ENCODE results near the gene ARHGAP10.
"Not testable (repeated sequence)": the region's sequence is repeated elsewhere in the genome, so short reads cannot be mapped to it uniquely, and the experiment has no call there.

The ARHGAP10 gene

GRCh38 chr4:147794787-147795413 is 63.0 kb downstream of the ARHGAP10 start:
- DNase-seq (ENCODE audit: low spot score): peak; percentile 53

GRCh38 chr4:147799057-147799456 is 67.2 kb downstream of the ARHGAP10 start:
- not testable (repeated sequence) for DNase-seq (ENCODE audit: low spot score)

- DNase-seq (ENCODE audit: low spot score): peak; percentile 89
These were observed 68.2 kb downstream of the ARHGAP10 start for GRCh38 chr4:147799986-147800555.

- DNase-seq (ENCODE audit: low spot score): no peak
These were observed 69.9 kb downstream of the ARHGAP10 start for GRCh38 chr4:147801820-147802219.

- DNase-seq (ENCODE audit: low spot score): no peak
These were observed 70.5 kb downstream of the ARHGAP10 start for GRCh38 chr4:147802346-147802745.

GRCh38 chr4:147805946-147806345 is 74.1 kb downstream of the ARHGAP10 start:
- DNase-seq (ENCODE audit: low spot score): no peak

GRCh38 chr4:147808447-147808846 is 76.6 kb downstream of the ARHGAP10 start:
- no peak for DNase-seq (ENCODE audit: low spot score)

GRCh38 chr4:147809211-147809610 is 77.3 kb downstream of the ARHGAP10 start:
- DNase-seq (ENCODE audit: low spot score): no peak

- no peak for DNase-seq (ENCODE audit: low spot score)
These were observed 80.0 kb downstream of the ARHGAP10 start for GRCh38 chr4:147811878-147812277.

- DNase-seq (ENCODE audit: low spot score): no peak
These were observed 81.4 kb downstream of the ARHGAP10 start for GRCh38 chr4:147813109-147813773.

GRCh38 chr4:147813973-147814372 is 82.1 kb downstream of the ARHGAP10 start:
- no peak for DNase-seq (ENCODE audit: low spot score)

GRCh38 chr4:147814376-147814775 is 82.5 kb downstream of the ARHGAP10 start:
- no peak for DNase-seq (ENCODE audit: low spot score)

- DNase-seq (ENCODE audit: low spot score): no peak
These were observed 83.9 kb downstream of the ARHGAP10 start for GRCh38 chr4:147815741-147816140.

- no peak for DNase-seq (ENCODE audit: low spot score)
These were observed 84.7 kb downstream of the ARHGAP10 start for GRCh38 chr4:147816382-147817254.

GRCh38 chr4:147820975-147821374 is 89.1 kb downstream of the ARHGAP10 start:
- DNase-seq (ENCODE audit: low spot score): no peak

GRCh38 chr4:147821555-147821954 is 89.7 kb downstream of the ARHGAP10 start:
- DNase-seq (ENCODE audit: low spot score): peak; percentile 22

GRCh38 chr4:147822128-147822527 is 90.2 kb downstream of the ARHGAP10 start:
- no peak for DNase-seq (ENCODE audit: low spot score)

GRCh38 chr4:147823130-147823529 is 91.2 kb downstream of the ARHGAP10 start:
- DNase-seq (ENCODE audit: low spot score): no peak

- no peak for DNase-seq (ENCODE audit: low spot score)
These were observed 92.4 kb downstream of the ARHGAP10 start for GRCh38 chr4:147824316-147824715.

GRCh38 chr4:147824884-147825283 is 93.0 kb downstream of the ARHGAP10 start:
- no peak for DNase-seq (ENCODE audit: low spot score)

- DNase-seq (ENCODE audit: low spot score): no peak
These were observed 93.8 kb downstream of the ARHGAP10 start for GRCh38 chr4:147825451-147826287.

- no peak for DNase-seq (ENCODE audit: low spot score)
These were observed 94.4 kb downstream of the ARHGAP10 start for GRCh38 chr4:147826288-147826646.

Data from activated CD4-positive, alpha-beta T cell treated with anti-CD3 and anti-CD28 coated beads, Interleukin-2, Interleukin-4, amounts not matched to agents 100 ng/mL and 50 ng/mL, durations not matched to agents 16 hours and 8 hours (primary cell).